ENCODE results near the gene SLC29A2.
A peak's percentile ranks its signal among the peaks of the same experiment; 100 is the strongest.
"Not testable (repeated sequence)": the region's sequence is repeated elsewhere in the genome, so short reads cannot be mapped to it uniquely, and the experiment has no call there.

Gene SLC29A2

DNA sequence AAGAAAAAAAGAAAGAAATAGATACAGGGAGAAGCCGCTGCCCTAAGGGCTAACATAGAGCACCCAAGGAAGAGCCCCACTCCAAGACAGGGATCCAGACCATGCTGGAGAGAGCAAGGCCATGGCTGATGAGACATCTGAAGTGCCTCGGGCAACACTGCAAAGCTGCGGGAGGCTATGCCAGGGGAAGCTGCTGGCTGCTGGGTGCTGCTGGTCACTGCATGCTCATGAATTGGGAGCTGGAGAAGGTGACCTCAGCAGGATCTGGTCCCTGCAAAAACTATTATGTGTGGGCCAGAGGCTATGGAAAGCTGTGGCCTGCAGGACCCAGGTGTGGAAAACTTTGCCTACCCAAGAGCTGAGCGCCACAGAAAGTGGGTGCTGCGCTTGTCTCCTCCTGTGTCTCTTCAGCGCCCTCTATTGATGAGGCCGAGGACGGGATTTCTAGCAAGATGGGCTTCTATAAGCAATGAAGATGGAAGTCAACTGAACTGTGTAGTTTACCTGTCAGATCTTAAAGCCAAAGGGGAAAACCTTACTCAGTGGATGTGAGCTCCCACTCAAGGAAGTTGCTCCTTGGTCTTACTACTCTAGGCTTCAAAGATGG, 17.3 kb upstream of the SLC29A2 start:
- ChIA-PET POLR2A (interaction anchor here (0.5 to 1.0 kb wide), 5 partner anchors 17 to 270 kb away, joined by 3 to 8 read pairs (median 5); partner anchors contain the start of gene SLC29A2), CTCF (interaction anchor here (0.5 to 2.3 kb wide), 34 partner anchors 9 to 574 kb away, joined by 3 to 29 read pairs (median 4); partner anchors contain the start of genes BRMS1, MRPL11, NPAS4 and RBM4B)
- H3K4me3 ChIP-seq (ENCODE audit: low read depth, low read length), result no peak overlapping the region
- H3K36me3 ChIP-seq (ENCODE audit: control insufficient read depth in 2 of 2, insufficient read depth in 1 of 2, low read length in 2 of 2), result no peaks in the 10 kb centered on the region
- H3K27ac ChIP-seq (ENCODE audit: extremely low read depth, low read depth, low read length), result no peak overlapping the region
- H3K4me1 ChIP-seq (ENCODE audit: control insufficient read depth, insufficient read depth, low read length), result no peaks in the 10 kb centered on the region
- TF ChIP-seq ZNF558 (tag by site-specific recombination; IDR thresholded peaks at IDR 0.05), result no peak
- peak; percentile 54 for TF ChIP-seq ZNF654 (tag by site-specific recombination; IDR thresholded peaks at IDR 0.05; ENCODE audit: low read depth)
- 0 out of 2 replicates have a peak, but pooled peaks have one; percentile 14 for TF ChIP-seq GLIS1 (tag by site-specific recombination; IDR thresholded peaks at IDR 0.05)
- H3K9me3 ChIP-seq (ENCODE audit: control insufficient read depth, insufficient read depth, low read depth, low read length), result no peaks in the 10 kb centered on the region

DNA sequence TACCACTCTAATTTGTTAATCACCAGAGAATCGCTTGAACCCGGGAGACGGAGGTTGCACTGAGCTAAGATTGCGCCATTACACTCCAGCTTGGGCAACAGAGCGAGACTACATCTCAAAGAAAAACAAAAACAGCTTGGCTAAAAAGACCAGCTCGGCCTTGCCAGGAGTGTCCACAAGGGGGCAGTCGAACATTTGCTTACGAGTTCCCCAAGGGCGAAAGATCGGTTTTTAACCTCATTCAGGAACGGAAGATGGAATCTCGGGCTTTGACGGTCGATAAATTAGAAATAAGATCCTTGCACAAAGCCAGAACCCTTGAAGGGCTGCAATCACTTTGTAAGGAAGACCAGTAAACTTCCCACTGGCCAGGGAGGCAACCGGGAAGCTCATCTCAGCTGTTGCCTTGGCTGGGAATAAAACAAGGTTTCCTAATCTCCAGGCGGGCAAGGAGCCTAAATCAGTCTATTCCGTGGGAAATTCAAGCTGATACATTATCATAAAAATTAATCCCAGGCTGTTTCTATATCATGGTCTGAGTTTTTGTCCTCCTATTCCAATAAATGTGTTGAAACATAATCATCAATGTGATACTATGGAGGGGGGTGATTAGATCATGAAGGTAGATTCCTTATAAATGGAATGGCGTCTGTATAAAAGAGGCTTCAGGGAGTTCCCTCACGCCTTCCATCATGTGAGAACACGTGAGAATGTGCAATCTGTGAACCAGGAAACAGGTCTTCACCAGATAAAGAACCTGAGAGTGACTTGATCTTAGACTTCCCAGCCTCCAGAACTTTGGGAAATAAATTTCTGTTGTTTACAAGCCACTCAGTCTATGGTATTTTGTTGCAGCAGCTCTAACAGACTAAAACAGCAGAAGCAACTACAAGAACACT, 14.9 kb upstream of the SLC29A2 start:
- no peaks in the 10 kb centered on the region for H3K9me3 ChIP-seq (ENCODE audit: control insufficient read depth, insufficient read depth, low read depth, low read length)
- H3K36me3 ChIP-seq (ENCODE audit: control insufficient read depth in 2 of 2, insufficient read depth in 1 of 2, low read length in 2 of 2), result no peaks in the 10 kb centered on the region
- H3K4me1 ChIP-seq (ENCODE audit: control insufficient read depth, insufficient read depth, low read length), result no peaks in the 10 kb centered on the region
- no peak overlapping the region for H3K4me3 ChIP-seq (ENCODE audit: low read depth, low read length)
- TF ChIP-seq ZNF274 (IDR thresholded peaks at IDR 0.05; ENCODE audit: low read length), result no peak
- no peak for TF ChIP-seq ZNF274 (tag by site-specific recombination; IDR thresholded peaks at IDR 0.05; ENCODE audit: borderline replicate concordance)
- TF ChIP-seq ZNF133 (tag by site-specific recombination; IDR thresholded peaks at IDR 0.05), result no peak
- peak; percentile 73 for TF ChIP-seq ZBTB17 (tag by site-specific recombination; IDR thresholded peaks at IDR 0.05)
- TF ChIP-seq YY2 (tag by site-specific recombination; IDR thresholded peaks at IDR 0.05), result no peak
- TF ChIP-seq ZNF335 (tag by site-specific recombination; conservative IDR thresholded peaks at IDR 0.05), result no peak; the same call in 1 of the 2 replicates
- TF ChIP-seq ZNF121 (tag by site-specific recombination; IDR thresholded peaks at IDR 0.05), result peak; percentile 78
- TF ChIP-seq ZNF654 (tag by site-specific recombination; IDR thresholded peaks at IDR 0.05; ENCODE audit: low read depth), result peak; percentile 63
- TF ChIP-seq, protein P1, sequence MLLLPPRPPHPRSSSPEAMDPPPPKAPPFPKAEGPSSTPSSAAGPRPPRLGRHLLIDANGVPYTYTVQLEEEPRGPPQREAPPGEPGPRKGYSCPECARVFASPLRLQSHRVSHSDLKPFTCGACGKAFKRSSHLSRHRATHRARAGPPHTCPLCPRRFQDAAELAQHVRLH (tag by site-specific recombination; IDR thresholded peaks at IDR 0.05), result no peak
- no peak for TF ChIP-seq ZNF76 (tag by site-specific recombination; IDR thresholded peaks at IDR 0.05; ENCODE audit: borderline replicate concordance, low read depth)
- TF ChIP-seq, protein P2, sequence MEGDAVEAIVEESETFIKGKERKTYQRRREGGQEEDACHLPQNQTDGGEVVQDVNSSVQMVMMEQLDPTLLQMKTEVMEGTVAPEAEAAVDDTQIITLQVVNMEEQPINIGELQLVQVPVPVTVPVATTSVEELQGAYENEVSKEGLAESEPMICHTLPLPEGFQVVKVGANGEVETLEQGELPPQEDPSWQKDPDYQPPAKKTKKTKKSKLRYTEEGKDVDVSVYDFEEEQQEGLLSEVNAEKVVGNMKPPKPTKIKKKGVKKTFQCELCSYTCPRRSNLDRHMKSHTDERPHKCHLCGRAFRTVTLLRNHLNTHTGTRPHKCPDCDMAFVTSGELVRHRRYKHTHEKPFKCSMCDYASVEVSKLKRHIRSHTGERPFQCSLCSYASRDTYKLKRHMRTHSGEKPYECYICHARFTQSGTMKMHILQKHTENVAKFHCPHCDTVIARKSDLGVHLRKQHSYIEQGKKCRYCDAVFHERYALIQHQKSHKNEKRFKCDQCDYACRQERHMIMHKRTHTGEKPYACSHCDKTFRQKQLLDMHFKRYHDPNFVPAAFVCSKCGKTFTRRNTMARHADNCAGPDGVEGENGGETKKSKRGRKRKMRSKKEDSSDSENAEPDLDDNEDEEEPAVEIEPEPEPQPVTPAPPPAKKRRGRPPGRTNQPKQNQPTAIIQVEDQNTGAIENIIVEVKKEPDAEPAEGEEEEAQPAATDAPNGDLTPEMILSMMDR (tag by site-specific recombination; IDR thresholded peaks at IDR 0.05), result peak; percentile 50
- 0 out of 2 replicates have a peak, but pooled peaks have one; percentile 29 for TF ChIP-seq TRIM28 (IDR thresholded peaks at IDR 0.05; ENCODE audit: borderline replicate concordance, low read length)
- peak; percentile 40; the same call in 1 of the 2 replicates for TF ChIP-seq ZEB2 (tag by site-specific recombination; IDR thresholded peaks at IDR 0.05)
- no peak for TF ChIP-seq ZNF175 (tag by site-specific recombination; IDR thresholded peaks at IDR 0.05)
- no peak for TF ChIP-seq ZNF266 (tag by site-specific recombination; IDR thresholded peaks at IDR 0.05; ENCODE audit: low read depth)
- TF ChIP-seq ZNF785 (tag by site-specific recombination; IDR thresholded peaks at IDR 0.05), result no peak
- POLR2A ChIA-PET, result interaction anchor here (0.7 to 2.3 kb wide), 4 partner anchors 14 to 74 kb away, joined by 3 to 11 read pairs (median 6); partner anchors contain the start of genes MRPL11 and SLC29A2
- H3K27ac ChIP-seq (ENCODE audit: extremely low read depth, low read depth, low read length), result no peak overlapping the region
- CTCF ChIA-PET, result interaction anchor here (0.6 to 6.1 kb wide), 44 partner anchors 9 to 1228 kb away, joined by 3 to 58 read pairs (median 4); partner anchors contain the start of genes B4GAT1, BRMS1, DPP3 and MRPL11

DNA sequence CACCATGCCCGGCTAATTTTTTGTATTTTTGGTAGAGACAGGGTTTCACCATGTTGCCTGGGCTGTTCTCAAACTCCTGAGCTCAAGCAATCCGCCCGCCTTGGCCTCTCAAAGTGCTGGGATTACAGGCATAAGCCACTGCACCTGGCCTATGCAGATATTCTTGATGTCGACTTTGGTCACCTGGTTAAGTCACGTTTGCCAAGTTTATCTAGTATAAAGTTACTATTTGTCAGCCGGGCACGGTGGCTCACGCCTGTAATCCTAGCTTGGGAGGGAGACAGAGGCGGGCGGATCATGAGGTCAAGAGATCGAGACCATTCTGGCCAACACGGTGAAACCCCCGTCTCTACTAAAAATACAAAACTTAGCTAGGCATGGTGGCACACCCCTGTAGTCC, 12.8 kb upstream of the SLC29A2 start:
- not testable (repeated sequence) for H3K27ac ChIP-seq (ENCODE audit: extremely low read depth, low read depth, low read length); H3K9me3 ChIP-seq (ENCODE audit: control insufficient read depth, insufficient read depth, low read depth, low read length); H3K4me3 ChIP-seq (ENCODE audit: low read depth, low read length); H3K4me1 ChIP-seq (ENCODE audit: control insufficient read depth, insufficient read depth, low read length); H3K36me3 ChIP-seq (ENCODE audit: control insufficient read depth in 2 of 2, insufficient read depth in 1 of 2, low read length in 2 of 2)
- ChIA-PET CTCF (interaction anchor here (0.5 to 6.1 kb wide), 9 partner anchors 10 to 1583 kb away, joined by 3 to 58 read pairs (median 4); no protein-coding TSS in a partner anchor), POLR2A (interaction anchor here (0.9 to 2.3 kb wide), 2 partner anchors 12 to 72 kb away, joined by 11 to 14 read pairs; no protein-coding TSS in a partner anchor)

Data from HEK293 (cell line).